T-helper 1 cell treated with Interleukin-12 subunit alpha and Interleukin-12 subunit beta and Interleukin-4 antibody, amounts not matched to agents 30 μg/mL and 1 μg/mL, for 36 hours (primary cell): ENCODE data around the gene PLEKHO1.
"Not testable (repeated sequence)": the region's sequence is repeated elsewhere in the genome, so short reads cannot be mapped to it uniquely, and the experiment has no call there.

Source experiments
- H3K27ac Mint-ChIP-seq: one replicate; pipeline ENCODE4 v1.8.0; 2021; ENCODE audit warnings: mild to moderate bottlenecking, mixed read lengths
- H3K27me3 Mint-ChIP-seq: one replicate; pipeline ENCODE4 v1.8.0; 2021; ENCODE audit warnings: low read depth, mixed read lengths
- H3K36me3 Mint-ChIP-seq: one replicate; pipeline ENCODE4 v1.8.0; 2021; ENCODE audit warnings: low read depth, mixed read lengths
- H3K4me1 Mint-ChIP-seq: one replicate; pipeline ENCODE4 v1.8.0; 2021; ENCODE audit warnings: low read depth, mixed read lengths
- H3K4me3 Mint-ChIP-seq: one replicate; pipeline ENCODE4 v1.8.0; 2021; ENCODE audit warnings: mild to moderate bottlenecking, moderate library complexity, mixed read lengths
- H3K9me3 Mint-ChIP-seq: one replicate; pipeline ENCODE4 v1.8.0; 2021; ENCODE audit warnings: mixed read lengths

PLEKHO1 gene

DNA sequence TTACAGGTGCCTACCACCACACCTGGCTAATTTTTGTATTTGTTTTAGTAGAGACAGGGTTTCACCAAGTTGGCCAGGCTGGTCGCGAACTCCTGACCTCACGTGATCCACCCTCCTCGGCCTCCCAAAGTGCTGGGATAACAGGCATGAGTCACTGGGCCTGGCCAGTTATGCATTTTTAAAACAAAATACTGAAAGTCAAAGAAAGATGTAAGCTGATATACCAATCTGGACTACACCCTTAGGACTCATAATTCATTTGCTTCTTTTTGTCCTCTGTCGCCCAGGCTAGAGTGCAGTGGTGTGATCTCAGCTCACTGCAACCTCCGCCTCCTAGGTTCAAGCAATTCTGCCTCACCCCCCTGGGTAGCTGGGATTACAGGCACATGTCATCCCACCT is 14.3 kb upstream of the PLEKHO1 start:
- not testable (repeated sequence) for H3K4me1 Mint-ChIP-seq, H3K27ac Mint-ChIP-seq, H3K36me3 Mint-ChIP-seq, H3K4me3 Mint-ChIP-seq, H3K27me3 Mint-ChIP-seq, H3K9me3 Mint-ChIP-seq

GRCh38 chr1:150138044-150138443 is 11.7 kb upstream of the PLEKHO1 start:
- no peak overlapping the region for H3K4me3 Mint-ChIP-seq
- H3K4me1 Mint-ChIP-seq = no peaks in the 10 kb centered on the region
- H3K27me3 Mint-ChIP-seq = no peaks in the 10 kb centered on the region
- H3K27ac Mint-ChIP-seq = no peak overlapping the region
- peaks cover 4% of the 10 kb centered on the region for H3K36me3 Mint-ChIP-seq
- no peaks in the 10 kb centered on the region for H3K9me3 Mint-ChIP-seq

DNA sequence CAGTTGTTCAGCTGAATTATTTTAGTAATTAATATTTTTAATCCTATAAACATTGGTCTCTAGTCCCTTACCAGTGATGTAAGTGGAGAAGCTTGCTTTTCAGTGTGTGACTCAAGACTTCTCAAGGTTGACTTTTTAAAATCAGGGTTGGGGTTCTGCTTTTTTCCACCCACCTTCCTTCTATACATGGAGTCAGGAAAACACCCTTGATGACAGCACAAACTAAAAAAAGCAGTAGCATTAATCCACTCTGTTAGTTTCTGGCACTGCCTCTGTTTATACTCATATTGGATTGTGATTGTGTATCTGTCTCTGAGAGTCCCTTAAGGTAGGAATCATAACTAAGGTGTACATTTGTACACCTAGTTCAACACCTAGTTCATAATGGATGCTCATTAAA is 8.3 kb upstream of the PLEKHO1 start:
- Mint-ChIP-seq H3K27ac (no peak overlapping the region), H3K9me3 (no peaks in the 10 kb centered on the region), H3K4me1 (peaks cover 11% of the 10 kb centered on the region), H3K27me3 (peaks cover 3% of the 10 kb centered on the region), H3K4me3 (no peak overlapping the region), H3K36me3 (peaks cover 3% of the 10 kb centered on the region)

DNA sequence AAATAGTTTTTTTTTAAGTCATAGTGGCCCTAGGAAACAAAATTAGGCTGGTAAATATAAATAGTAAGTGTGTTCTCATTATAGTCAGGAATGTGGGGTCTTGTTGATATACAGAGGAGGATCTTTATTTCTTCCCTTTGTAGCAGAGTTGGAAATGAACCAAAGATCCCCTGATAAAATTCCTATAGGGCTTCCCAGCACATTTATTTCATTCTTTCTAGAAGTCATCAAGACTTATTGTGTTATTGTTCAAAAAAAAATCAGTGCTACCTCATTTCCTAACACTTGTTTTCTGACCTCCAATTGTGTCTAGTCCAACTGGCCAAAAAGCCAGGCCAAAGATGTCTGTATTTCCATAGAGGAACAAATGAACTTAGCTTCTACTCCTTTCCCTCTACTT is 7.6 kb upstream of the PLEKHO1 start:
- H3K4me1 Mint-ChIP-seq = peaks cover 17% of the 10 kb centered on the region
- peaks cover 9% of the 10 kb centered on the region for H3K27me3 Mint-ChIP-seq
- no peak overlapping the region for H3K4me3 Mint-ChIP-seq
- peaks cover 8% of the 10 kb centered on the region for H3K36me3 Mint-ChIP-seq
- no peaks in the 10 kb centered on the region for H3K9me3 Mint-ChIP-seq
- no peak overlapping the region for H3K27ac Mint-ChIP-seq

DNA sequence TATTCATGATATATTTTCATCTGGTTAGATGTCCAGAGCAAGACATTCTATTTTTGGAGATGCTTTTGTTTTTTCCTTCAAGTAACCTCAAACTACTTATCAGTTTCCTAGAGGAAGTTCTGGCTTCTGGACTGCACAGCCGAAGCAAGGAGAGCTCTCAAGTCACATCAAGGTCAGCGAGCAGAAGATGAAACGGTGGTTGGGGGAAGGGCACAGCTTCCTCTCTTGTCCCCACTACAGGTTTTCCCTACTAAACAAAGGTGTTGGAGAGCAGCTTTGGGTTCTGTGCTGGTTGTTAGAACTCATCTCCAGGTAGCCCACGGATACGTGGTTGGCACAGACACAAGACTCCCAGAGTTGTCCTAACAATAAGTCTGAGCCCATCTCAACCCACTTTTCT is 5.1 kb upstream of the PLEKHO1 start:
- H3K4me1 Mint-ChIP-seq = peaks cover 29% of the 10 kb centered on the region
- no peak overlapping the region for H3K4me3 Mint-ChIP-seq
- peaks cover 9% of the 10 kb centered on the region for H3K36me3 Mint-ChIP-seq
- no peak overlapping the region for H3K27ac Mint-ChIP-seq
- H3K9me3 Mint-ChIP-seq = no peaks in the 10 kb centered on the region
- peaks cover 32% of the 10 kb centered on the region for H3K27me3 Mint-ChIP-seq

GRCh38 chr1:150146016-150146415 is 3.7 kb upstream of the PLEKHO1 start:
- H3K4me1 Mint-ChIP-seq = peaks cover 30% of the 10 kb centered on the region
- not testable (repeated sequence) for H3K9me3 Mint-ChIP-seq, H3K4me3 Mint-ChIP-seq, H3K27ac Mint-ChIP-seq
- H3K27me3 Mint-ChIP-seq = peaks cover 32% of the 10 kb centered on the region
- peaks cover 11% of the 10 kb centered on the region for H3K36me3 Mint-ChIP-seq

GRCh38 chr1:150146849-150147542 is 2.7 kb upstream of the PLEKHO1 start:
- peaks cover 20% of the 10 kb centered on the region for H3K36me3 Mint-ChIP-seq
- peak overlapping the region; percentile 72 for H3K27ac Mint-ChIP-seq
- peak overlapping the region; percentile 62 for H3K4me3 Mint-ChIP-seq
- H3K4me1 Mint-ChIP-seq = peaks cover 39% of the 10 kb centered on the region
- no peaks in the 10 kb centered on the region for H3K9me3 Mint-ChIP-seq
- peaks cover 32% of the 10 kb centered on the region for H3K27me3 Mint-ChIP-seq

DNA sequence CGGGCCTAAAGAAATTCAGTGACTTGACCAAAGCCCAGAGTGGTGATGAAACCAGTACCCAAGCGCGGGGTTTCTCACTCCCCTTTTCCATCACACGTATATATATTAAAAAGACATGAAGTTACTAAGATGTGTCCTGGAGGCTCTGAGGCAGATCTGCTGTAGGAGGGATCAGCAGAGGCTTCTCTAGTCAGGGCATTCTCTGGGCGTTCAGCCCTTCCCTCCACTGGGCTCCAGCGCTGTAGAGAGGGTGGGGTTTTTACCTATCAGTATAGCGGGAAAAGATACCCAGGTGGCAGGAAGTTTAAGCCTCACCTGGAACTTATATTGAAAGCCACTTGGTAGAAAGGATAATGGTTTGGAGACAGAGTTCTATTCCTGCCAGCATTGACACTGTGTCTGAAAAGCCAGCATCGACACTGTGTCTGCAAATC is 862 bp upstream of the PLEKHO1 start:
- H3K27me3 Mint-ChIP-seq = peaks cover 32% of the 10 kb centered on the region
- H3K4me3 Mint-ChIP-seq = peak overlapping the region; percentile 83
- peaks cover 31% of the 10 kb centered on the region for H3K36me3 Mint-ChIP-seq
- H3K27ac Mint-ChIP-seq = peak overlapping the region; percentile 71
- no peaks in the 10 kb centered on the region for H3K9me3 Mint-ChIP-seq
- H3K4me1 Mint-ChIP-seq = peaks cover 46% of the 10 kb centered on the region

- Mint-ChIP-seq H3K36me3 (peaks cover 43% of the 10 kb centered on the region), H3K27ac (peak overlapping the region; percentile 90), H3K9me3 (no peaks in the 10 kb centered on the region), H3K27me3 (peaks cover 32% of the 10 kb centered on the region), H3K4me1 (peaks cover 47% of the 10 kb centered on the region), H3K4me3 (peak overlapping the region; percentile 90)
Observed at GRCh38 chr1:150150133-150151021, 661 bp downstream of the PLEKHO1 start.

- no peaks in the 10 kb centered on the region for H3K9me3 Mint-ChIP-seq
- peak overlapping the region; percentile 90 for H3K4me3 Mint-ChIP-seq
- H3K36me3 Mint-ChIP-seq = peaks cover 50% of the 10 kb centered on the region
Observed at GRCh38 chr1:150151291-150152181, 1.8 kb downstream of the PLEKHO1 start.

GRCh38 chr1:150152182-150152536 is 2.4 kb downstream of the PLEKHO1 start:
- Mint-ChIP-seq H3K27me3 (peaks cover 22% of the 10 kb centered on the region), H3K27ac (peak overlapping the region; percentile 90), H3K9me3 (no peaks in the 10 kb centered on the region), H3K4me3 (peak overlapping the region; percentile 90), H3K4me1 (peaks cover 39% of the 10 kb centered on the region), H3K36me3 (peaks cover 48% of the 10 kb centered on the region)

More at GRCh38 chr1:150151291-150152181, 1.8 kb downstream of the PLEKHO1 start:
- peaks cover 45% of the 10 kb centered on the region for H3K4me1 Mint-ChIP-seq
- H3K27me3 Mint-ChIP-seq = peaks cover 29% of the 10 kb centered on the region
- peak overlapping the region; percentile 90 for H3K27ac Mint-ChIP-seq

- peaks cover 38% of the 10 kb centered on the region for H3K4me1 Mint-ChIP-seq
Observed at GRCh38 chr1:150152772-150153456, 3.2 kb downstream of the PLEKHO1 start.

DNA sequence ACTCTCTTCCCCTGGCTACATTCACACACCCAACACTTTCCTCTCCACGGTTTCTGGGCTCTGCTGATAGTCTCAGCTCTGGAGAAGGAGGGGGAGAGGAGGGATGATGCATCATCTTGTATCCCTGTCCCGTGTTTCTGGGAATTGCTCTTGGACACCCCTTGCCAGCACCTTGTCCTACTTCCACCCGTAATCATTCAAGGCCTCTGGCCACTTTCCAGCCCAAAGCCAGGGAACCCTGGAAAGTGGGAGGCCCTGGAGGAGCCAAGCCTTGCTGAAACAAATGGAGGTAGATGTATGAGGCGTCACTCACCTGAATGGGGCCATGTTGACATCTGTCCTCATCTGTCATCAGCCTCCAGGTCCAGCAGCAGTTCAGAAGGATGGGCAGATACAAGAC is 4.4 kb downstream of the PLEKHO1 start:
- no peak overlapping the region for H3K4me3 Mint-ChIP-seq
- no peaks in the 10 kb centered on the region for H3K9me3 Mint-ChIP-seq
- H3K27ac Mint-ChIP-seq = no peak overlapping the region
- H3K36me3 Mint-ChIP-seq = peaks cover 55% of the 10 kb centered on the region
- H3K4me1 Mint-ChIP-seq = peaks cover 35% of the 10 kb centered on the region
- H3K27me3 Mint-ChIP-seq = peaks cover 3% of the 10 kb centered on the region

More at GRCh38 chr1:150152772-150153456, 3.2 kb downstream of the PLEKHO1 start:
- H3K4me3 Mint-ChIP-seq = peak overlapping the region; percentile 58
- H3K27me3 Mint-ChIP-seq = peaks cover 16% of the 10 kb centered on the region
- peaks cover 52% of the 10 kb centered on the region for H3K36me3 Mint-ChIP-seq
- peak overlapping the region; percentile 55 for H3K27ac Mint-ChIP-seq
- H3K9me3 Mint-ChIP-seq = no peaks in the 10 kb centered on the region
